Activated T-helper 1 cell treated with anti-CD3 and anti-CD28 coated beads, Interleukin-12 subunit alpha, Interleukin-12 subunit beta, Interleukin-2, Interleukin-4 antibody, amounts not matched to agents 30 ng/mL and 10 ng/mL and 1 ng/mL, durations not matched to agents 14 hours and 24 hours and 36 hours (primary cell): ENCODE results near the gene GLB1L3. TPM values are rescaled to one million over a fixed set of nuclear protein-coding genes. Genes with fewer than 3 reads are reported as not detected.
A peak's percentile ranks its signal among the peaks of the same experiment; 100 is the strongest.
"Not testable (repeated sequence)": the region's sequence is repeated elsewhere in the genome, so short reads cannot be mapped to it uniquely, and the experiment has no call there.

Experiments used
- DNase-seq: peaks from one replicate; pipeline ENCODE4 v3.0.0; 2021; ENCODE audit warnings: low spot score
- H3K27ac Mint-ChIP-seq: one replicate; pipeline ENCODE4 v1.8.0; 2021; ENCODE audit warnings: mild to moderate bottlenecking, mixed read lengths
- H3K27me3 Mint-ChIP-seq: one replicate; pipeline ENCODE4 v1.8.0; 2022; ENCODE audit warnings: mild to moderate bottlenecking, moderate library complexity, mixed read lengths; ENCODE audit not compliant: insufficient read depth
- H3K36me3 Mint-ChIP-seq: one replicate; pipeline ENCODE4 v1.8.0; 2021; ENCODE audit warnings: low read depth, mixed read lengths
- H3K4me1 Mint-ChIP-seq: one replicate; pipeline ENCODE4 v1.8.0; 2021; ENCODE audit warnings: low read depth, mixed read lengths
- H3K4me3 Mint-ChIP-seq: one replicate; pipeline ENCODE4 v1.8.0; 2021; ENCODE audit warnings: mild to moderate bottlenecking, moderate library complexity, mixed read lengths
- H3K9me3 Mint-ChIP-seq: one replicate; pipeline ENCODE4 v1.8.0; 2021; ENCODE audit warnings: mixed read lengths
- intact Hi-C: fragments of 100-400 bp; cut with micrococcal nuclease; formaldehyde crosslinking; loops from one replicate; pipeline ENCODE4 v1.15.1; 2024
- total RNA-seq: library from RNA; stranded (reverse); gene quantifications from 2 replicates; pipeline ENCODE4 v1.2.3, GENCODE V29; 2022

The GLB1L3 gene
- total RNA-seq, 1 donor from 2014 or later: 16.1 TPM

GRCh38 chr11:134313821-134314607 is 37.8 kb downstream of the GLB1L3 start:
- peaks cover 2% of the 10 kb centered on the region for H3K27me3 Mint-ChIP-seq
- H3K27ac Mint-ChIP-seq: no peak overlapping the region
- H3K9me3 Mint-ChIP-seq: peaks cover 16% of the 10 kb centered on the region
- intact Hi-C loops: no loop called here
- H3K4me3 Mint-ChIP-seq: no peak overlapping the region
- peaks cover 15% of the 10 kb centered on the region for H3K36me3 Mint-ChIP-seq
- no peaks in the 10 kb centered on the region for H3K4me1 Mint-ChIP-seq
- DNase-seq: no peak

- Mint-ChIP-seq H3K4me3 (no peak overlapping the region), H3K36me3 (peaks cover 32% of the 10 kb centered on the region), H3K27ac (no peak overlapping the region), H3K4me1 (no peaks in the 10 kb centered on the region), H3K27me3 (peaks cover 2% of the 10 kb centered on the region), H3K9me3 (peaks cover 30% of the 10 kb centered on the region)
- intact Hi-C loops: no loop called here
- no peak for DNase-seq
These were observed 40.9 kb downstream of the GLB1L3 start for GRCh38 chr11:134317103-134317502.

- DNase-seq, H3K4me3 Mint-ChIP-seq, intact Hi-C loops, H3K4me1 Mint-ChIP-seq, H3K27me3 Mint-ChIP-seq, H3K27ac Mint-ChIP-seq: not testable (repeated sequence)
- Mint-ChIP-seq H3K36me3 (peaks cover 29% of the 10 kb centered on the region), H3K9me3 (peaks cover 30% of the 10 kb centered on the region)
These were observed 45.2 kb downstream of the GLB1L3 start for GRCh38 chr11:134321373-134321772.

- no peak for DNase-seq
- no peak overlapping the region for H3K4me3 Mint-ChIP-seq
- H3K4me1 Mint-ChIP-seq: no peaks in the 10 kb centered on the region
- intact Hi-C loops: no loop called here
- H3K36me3 Mint-ChIP-seq: peaks cover 26% of the 10 kb centered on the region
- H3K27ac Mint-ChIP-seq: no peak overlapping the region
- H3K27me3 Mint-ChIP-seq: peaks cover 9% of the 10 kb centered on the region
- H3K9me3 Mint-ChIP-seq: peaks cover 20% of the 10 kb centered on the region
These were observed 46.4 kb downstream of the GLB1L3 start for GRCh38 chr11:134322553-134322952.

GRCh38 chr11:134328433-134328832 is 52.3 kb downstream of the GLB1L3 start:
- H3K4me1 Mint-ChIP-seq: peaks cover 18% of the 10 kb centered on the region

GRCh38 chr11:134330611-134331353 is 54.6 kb downstream of the GLB1L3 start:
- no peak overlapping the region for H3K27ac Mint-ChIP-seq
- no peak for DNase-seq
- H3K36me3 Mint-ChIP-seq: peaks cover 2% of the 10 kb centered on the region
- peak overlapping the region; percentile 85 for H3K4me3 Mint-ChIP-seq
- H3K9me3 Mint-ChIP-seq: no peaks in the 10 kb centered on the region
- peaks cover 41% of the 10 kb centered on the region for H3K27me3 Mint-ChIP-seq
- intact Hi-C loops: loop anchor here (1.0 to 10.0 kb wide), 6 partner anchors 54 to 402 kb away; partner anchors contain the start of genes ACAD8, GLB1L3, IGSF9B and THYN1
- H3K4me1 Mint-ChIP-seq: peaks cover 24% of the 10 kb centered on the region

More at GRCh38 chr11:134328433-134328832, 52.3 kb downstream of the GLB1L3 start:
- H3K4me3 Mint-ChIP-seq: no peak overlapping the region
- H3K9me3 Mint-ChIP-seq: no peaks in the 10 kb centered on the region
- peaks cover 2% of the 10 kb centered on the region for H3K36me3 Mint-ChIP-seq
- no peak for DNase-seq
- H3K27ac Mint-ChIP-seq: no peak overlapping the region
- intact Hi-C loops: no loop called here
- H3K27me3 Mint-ChIP-seq: peaks cover 31% of the 10 kb centered on the region

GRCh38 chr11:134331354-134332188 is 55.4 kb downstream of the GLB1L3 start, which contains the start of gene GLB1L2:
Gene GLB1L2, plus strand, starts transcription at chr11:134331988. Its CDS starts 74 bp downstream, at chr11:134332062.
- Mint-ChIP-seq H3K36me3 (peaks cover 2% of the 10 kb centered on the region), H3K9me3 (no peaks in the 10 kb centered on the region), H3K27me3 (peaks cover 39% of the 10 kb centered on the region), H3K4me1 (peaks cover 24% of the 10 kb centered on the region), H3K4me3 (peak within 1 kb of the TSS; percentile 85), H3K27ac (peak within 1 kb of the TSS; percentile 59)
- intact Hi-C loops: loop anchor here (1.0 to 10.0 kb wide), 7 partner anchors 18 to 403 kb away; partner anchors contain the start of genes ACAD8, GLB1L3, IGSF9B and THYN1
- peak; percentile 84 for DNase-seq

- intact Hi-C loops: loop anchor here (1.0 to 10.0 kb wide), 3 partner anchors 17 to 375 kb away; partner anchors contain the start of gene IGSF9B
- no peaks in the 10 kb centered on the region for H3K9me3 Mint-ChIP-seq
- peaks cover 38% of the 10 kb centered on the region for H3K27me3 Mint-ChIP-seq
- no peak for DNase-seq
- peak overlapping the region; percentile 59 for H3K27ac Mint-ChIP-seq
- peaks cover 24% of the 10 kb centered on the region for H3K4me1 Mint-ChIP-seq
- H3K4me3 Mint-ChIP-seq: peak overlapping the region; percentile 83
- H3K36me3 Mint-ChIP-seq: peaks cover 2% of the 10 kb centered on the region
These were observed 56.0 kb downstream of the GLB1L3 start for GRCh38 chr11:134332189-134332631.

- Mint-ChIP-seq H3K27me3 (peaks cover 38% of the 10 kb centered on the region), H3K36me3 (peaks cover 2% of the 10 kb centered on the region), H3K27ac (peak overlapping the region; percentile 59), H3K4me1 (peaks cover 24% of the 10 kb centered on the region), H3K4me3 (peak overlapping the region; percentile 83), H3K9me3 (no peaks in the 10 kb centered on the region)
- no peak for DNase-seq
- intact Hi-C loops: loop anchor here (1.0 to 10.0 kb wide), 3 partner anchors 17 to 375 kb away; partner anchors contain the start of gene IGSF9B
These were observed 56.6 kb downstream of the GLB1L3 start for GRCh38 chr11:134332782-134333181.

GRCh38 chr11:134333312-134333711 is 57.1 kb downstream of the GLB1L3 start:
- intact Hi-C loops: loop anchor here (5.0 to 10.0 kb wide), 2 partner anchors 299 to 376 kb away; partner anchors contain the start of gene IGSF9B
- peak overlapping the region; percentile 83 for H3K4me3 Mint-ChIP-seq

GRCh38 chr11:134333946-134334345 is 57.8 kb downstream of the GLB1L3 start:
- H3K4me3 Mint-ChIP-seq: peak overlapping the region; percentile 37
- peaks cover 24% of the 10 kb centered on the region for H3K4me1 Mint-ChIP-seq
- no peaks in the 10 kb centered on the region for H3K9me3 Mint-ChIP-seq
- intact Hi-C loops: loop anchor here (5.0 to 10.0 kb wide), 2 partner anchors 299 to 377 kb away; partner anchors contain the start of gene IGSF9B
- no peak for DNase-seq
- peaks cover 2% of the 10 kb centered on the region for H3K36me3 Mint-ChIP-seq
- H3K27me3 Mint-ChIP-seq: peaks cover 36% of the 10 kb centered on the region
- no peak overlapping the region for H3K27ac Mint-ChIP-seq

More at GRCh38 chr11:134333312-134333711, 57.1 kb downstream of the GLB1L3 start:
- H3K4me1 Mint-ChIP-seq: peaks cover 24% of the 10 kb centered on the region
- H3K36me3 Mint-ChIP-seq: peaks cover 2% of the 10 kb centered on the region
- DNase-seq: no peak
- peaks cover 36% of the 10 kb centered on the region for H3K27me3 Mint-ChIP-seq
- H3K27ac Mint-ChIP-seq: no peak overlapping the region
- H3K9me3 Mint-ChIP-seq: no peaks in the 10 kb centered on the region
